ENCODE results near the gene TBL1Y.
"Not testable (repeated sequence)": the region's sequence is repeated elsewhere in the genome, so short reads cannot be mapped to it uniquely, and the experiment has no call there.

Gene TBL1Y

GRCh38 chrY:6910372-6911252, at the start of gene TBL1Y:
TSS of gene TBL1Y (plus strand) at chrY:6910697. CDS start at chrY:7025085, 114,388 bp downstream.
- DNase-seq = no peak

- DNase-seq = no peak
Observed at GRCh38 chrY:6894496-6894895, 16.0 kb upstream of the TBL1Y start.

- no peak for DNase-seq
Observed at GRCh38 chrY:6895236-6895635, 15.3 kb upstream of the TBL1Y start.

- DNase-seq = not testable (repeated sequence)
Observed at GRCh38 chrY:6902116-6902515, 8.4 kb upstream of the TBL1Y start.

- no peak for DNase-seq
Observed at GRCh38 chrY:6907591-6907990, 2.9 kb upstream of the TBL1Y start.

- not testable (repeated sequence) for DNase-seq
Observed at GRCh38 chrY:6908021-6908420, 2.5 kb upstream of the TBL1Y start.

- no peak for DNase-seq
Observed at GRCh38 chrY:6909118-6909521, 1.4 kb upstream of the TBL1Y start.

- DNase-seq = no peak
Observed at GRCh38 chrY:6909856-6910255, 641 bp upstream of the TBL1Y start.

GRCh38 chrY:6911253-6911881, 870 bp downstream of the TBL1Y start, which contains the start of gene AMELY:
TSS of gene AMELY (minus strand) at chrY:6911752. CDS start at chrY:6872608, 39,144 bp downstream.
- DNase-seq = no peak

GRCh38 chrY:6913362-6913761, 2.9 kb downstream of the TBL1Y start:
- DNase-seq = no peak

- DNase-seq = no peak
Observed at GRCh38 chrY:6921061-6921460, 10.6 kb downstream of the TBL1Y start.

GRCh38 chrY:6928265-6928664, 17.8 kb downstream of the TBL1Y start:
- no peak for DNase-seq

GRCh38 chrY:6929237-6929636, 18.7 kb downstream of the TBL1Y start:
- DNase-seq = no peak

GRCh38 chrY:6931779-6932396, 21.4 kb downstream of the TBL1Y start:
- no peak for DNase-seq

GRCh38 chrY:6935497-6935896, 25.0 kb downstream of the TBL1Y start:
- DNase-seq = no peak

GRCh38 chrY:6947695-6948094, 37.2 kb downstream of the TBL1Y start:
- no peak for DNase-seq

GRCh38 chrY:6948378-6948777, 37.9 kb downstream of the TBL1Y start:
- DNase-seq = no peak

- DNase-seq = no peak
Observed at GRCh38 chrY:6949947-6950346, 39.5 kb downstream of the TBL1Y start.

- DNase-seq = no peak
Observed at GRCh38 chrY:6964732-6965131, 54.2 kb downstream of the TBL1Y start.

GRCh38 chrY:6966521-6966920, 56.0 kb downstream of the TBL1Y start:
- no peak for DNase-seq

GRCh38 chrY:6967736-6968135, 57.2 kb downstream of the TBL1Y start:
- DNase-seq = no peak

- no peak for DNase-seq
Observed at GRCh38 chrY:6968191-6968590, 57.7 kb downstream of the TBL1Y start.

- DNase-seq = no peak
Observed at GRCh38 chrY:6972271-6972887, 61.9 kb downstream of the TBL1Y start.

Measured in CD4-positive, alpha-beta T cell treated with Interleukin-17A for 4 hours (primary cell).